ENCODE measurements around the gene KCNQ4.

- TF ChIP-seq, protein P1, sequence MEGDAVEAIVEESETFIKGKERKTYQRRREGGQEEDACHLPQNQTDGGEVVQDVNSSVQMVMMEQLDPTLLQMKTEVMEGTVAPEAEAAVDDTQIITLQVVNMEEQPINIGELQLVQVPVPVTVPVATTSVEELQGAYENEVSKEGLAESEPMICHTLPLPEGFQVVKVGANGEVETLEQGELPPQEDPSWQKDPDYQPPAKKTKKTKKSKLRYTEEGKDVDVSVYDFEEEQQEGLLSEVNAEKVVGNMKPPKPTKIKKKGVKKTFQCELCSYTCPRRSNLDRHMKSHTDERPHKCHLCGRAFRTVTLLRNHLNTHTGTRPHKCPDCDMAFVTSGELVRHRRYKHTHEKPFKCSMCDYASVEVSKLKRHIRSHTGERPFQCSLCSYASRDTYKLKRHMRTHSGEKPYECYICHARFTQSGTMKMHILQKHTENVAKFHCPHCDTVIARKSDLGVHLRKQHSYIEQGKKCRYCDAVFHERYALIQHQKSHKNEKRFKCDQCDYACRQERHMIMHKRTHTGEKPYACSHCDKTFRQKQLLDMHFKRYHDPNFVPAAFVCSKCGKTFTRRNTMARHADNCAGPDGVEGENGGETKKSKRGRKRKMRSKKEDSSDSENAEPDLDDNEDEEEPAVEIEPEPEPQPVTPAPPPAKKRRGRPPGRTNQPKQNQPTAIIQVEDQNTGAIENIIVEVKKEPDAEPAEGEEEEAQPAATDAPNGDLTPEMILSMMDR (IDR thresholded peaks at IDR 0.05) = no peak
- TF ChIP-seq POLR2A (IDR thresholded peaks at IDR 0.05) = no peak
Measured at GRCh38 chr1:40880813-40881549, 97.4 kb downstream of the KCNQ4 start.
